GM21390 (cell line): ENCODE results near the gene PSMG3.

Experiments
- ATAC-seq: cut with Tn5 transposase; IDR thresholded peaks from one replicate; pipeline ENCODE4 v1.9.1; 2021; ENCODE audit not compliant: unreplicated experiment

Gene PSMG3

GRCh38 chr7:1580422-1581030, 10.7 kb upstream of the PSMG3 start:
- no peak for ATAC-seq

DNA sequence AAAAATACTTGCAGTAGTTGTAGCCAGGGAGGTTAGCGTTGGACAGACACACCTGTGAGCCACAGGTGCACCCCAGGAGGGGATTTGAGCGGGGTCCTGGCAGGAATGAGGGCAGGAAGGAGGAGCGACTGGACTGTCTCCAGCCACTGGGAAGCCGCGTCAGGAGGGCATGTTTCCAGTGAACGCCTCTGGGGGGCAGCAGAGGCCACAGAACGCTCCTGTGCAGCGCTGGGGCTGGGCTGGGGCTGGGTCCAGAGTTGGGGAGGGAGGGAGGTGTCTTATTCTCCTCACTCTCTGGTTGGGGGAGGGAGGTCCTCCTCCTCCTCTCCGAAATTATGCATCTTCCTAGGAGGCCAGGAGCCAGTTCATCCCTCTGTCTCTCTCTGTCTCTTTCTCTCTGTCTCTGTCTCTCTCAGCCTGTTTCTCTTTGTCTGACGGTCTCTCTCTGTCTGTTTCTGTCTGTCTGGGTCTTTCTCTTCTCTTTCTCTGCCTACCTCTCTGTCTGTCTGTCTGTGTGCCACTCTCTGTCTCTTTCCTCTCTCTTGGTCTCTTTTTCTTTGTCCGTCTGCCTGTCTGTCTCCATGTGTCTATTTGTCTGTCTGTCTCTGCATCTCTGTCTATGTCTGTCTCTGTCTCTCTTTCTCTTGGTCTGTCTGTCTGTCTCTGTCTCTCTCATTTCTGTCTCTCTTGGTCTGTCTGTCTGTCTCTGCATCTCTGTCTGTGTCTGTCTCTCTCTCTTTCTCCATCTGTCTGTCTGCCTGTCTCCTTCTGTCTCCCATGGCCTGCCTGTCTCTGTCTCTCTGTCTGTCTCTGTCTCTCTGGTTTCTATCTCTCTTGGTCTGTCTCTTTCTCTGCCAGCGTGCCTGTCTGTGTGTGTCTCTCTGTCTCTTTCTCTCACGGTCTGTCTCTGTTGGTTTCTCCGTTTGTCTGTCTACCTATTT, 9.9 kb upstream of the PSMG3 start:
- ATAC-seq = no peak

GRCh38 chr7:1578513-1578912, 8.7 kb upstream of the PSMG3 start:
- no peak for ATAC-seq

- ATAC-seq = no peak
Measured at GRCh38 chr7:1576521-1577253, 6.9 kb upstream of the PSMG3 start.

GRCh38 chr7:1575809-1576208, 6.0 kb upstream of the PSMG3 start:
- no peak for ATAC-seq

DNA sequence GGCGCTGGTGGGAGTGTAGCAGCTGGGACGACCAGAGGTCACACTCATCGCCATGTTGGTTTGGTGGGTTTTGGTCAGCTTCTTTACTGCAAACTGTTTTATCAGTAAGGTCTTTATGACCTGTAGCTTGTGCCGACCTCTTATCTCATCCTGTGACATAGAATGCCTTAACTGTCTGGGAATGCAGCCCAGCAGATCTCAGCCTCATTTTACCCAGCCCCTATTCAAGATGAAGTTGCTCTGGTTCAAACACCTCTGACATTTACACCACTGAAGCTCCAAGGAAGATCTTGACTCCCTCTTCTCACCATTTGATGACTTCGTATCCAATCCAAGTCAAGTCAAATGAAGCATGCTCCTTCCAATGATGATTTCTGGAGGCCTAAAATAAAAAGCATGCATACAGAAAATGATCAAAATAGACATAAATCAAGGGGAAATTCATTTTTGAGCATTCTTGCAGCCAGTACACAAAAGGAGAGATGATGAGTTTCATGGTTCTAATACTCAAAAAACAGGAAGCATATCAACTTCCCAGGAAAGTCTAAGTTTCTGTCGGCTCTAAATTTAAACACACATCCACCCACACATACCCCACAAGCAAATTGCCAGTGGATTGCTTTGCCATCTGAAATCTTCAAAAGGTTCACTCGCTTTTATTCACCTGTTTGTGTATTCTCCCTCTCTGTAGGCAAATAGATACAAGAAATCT, 2.4 kb upstream of the PSMG3 start:
- no peak for ATAC-seq

DNA sequence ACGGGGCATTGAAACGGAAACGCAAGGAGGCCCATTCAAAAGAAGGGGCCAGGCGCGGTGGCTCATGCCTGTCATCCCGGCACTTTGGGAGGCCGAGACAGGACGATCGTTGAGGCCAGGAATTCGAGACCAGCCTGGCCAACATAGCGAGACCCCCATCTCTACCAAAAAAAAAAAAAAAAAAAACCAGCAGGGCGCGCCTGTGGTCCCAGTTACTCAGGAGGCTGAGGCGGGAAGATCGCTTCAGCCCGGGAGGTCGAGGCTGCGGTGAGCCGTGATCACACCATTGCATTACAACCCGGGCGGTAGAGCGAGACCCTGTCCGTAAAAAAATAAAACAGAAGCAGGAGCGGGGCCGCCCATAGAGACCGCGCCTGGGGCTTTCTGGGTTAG, 396 bp downstream of the PSMG3 start:
- no peak for ATAC-seq

GRCh38 chr7:1569016-1569415, 816 bp downstream of the PSMG3 start:
- ATAC-seq = no peak

GRCh38 chr7:1567896-1568510, 1.8 kb downstream of the PSMG3 start:
- no peak for ATAC-seq

- no peak for ATAC-seq
Measured at GRCh38 chr7:1567049-1567771, 2.6 kb downstream of the PSMG3 start.

GRCh38 chr7:1566687-1567048, 3.2 kb downstream of the PSMG3 start:
- ATAC-seq = no peak

GRCh38 chr7:1564603-1565022, 5.2 kb downstream of the PSMG3 start:
- ATAC-seq = no peak

DNA sequence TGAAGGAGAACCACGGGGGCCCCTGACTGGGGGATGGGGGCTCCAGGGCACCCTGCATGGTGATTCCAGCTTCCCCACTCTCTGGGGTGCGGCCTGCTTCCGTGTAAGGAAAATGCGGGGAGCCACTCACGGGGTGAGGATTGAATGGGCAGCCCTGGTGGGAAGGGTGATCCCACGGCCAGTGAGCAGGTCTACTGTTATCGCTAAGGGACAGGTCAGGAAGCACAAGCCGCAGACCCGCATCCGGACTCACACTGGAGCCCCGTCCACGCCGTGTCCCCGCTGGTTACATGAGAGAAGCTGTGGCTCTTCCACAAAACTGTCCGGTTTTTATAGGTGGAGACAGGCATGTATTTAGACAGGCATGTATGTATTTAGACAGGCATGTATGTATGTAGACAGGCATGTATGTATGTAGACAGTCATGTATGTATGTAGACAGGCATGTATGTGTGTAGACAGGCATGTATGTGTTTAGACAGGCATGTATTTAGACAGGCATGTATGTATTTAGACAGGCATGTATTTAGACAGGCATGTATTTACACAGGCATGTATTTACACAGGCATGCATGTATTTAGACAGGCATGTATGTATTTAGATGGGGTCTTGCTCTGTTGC, 5.7 kb downstream of the PSMG3 start:
- ATAC-seq = no peak

GRCh38 chr7:1562597-1563051, 7.2 kb downstream of the PSMG3 start:
- no peak for ATAC-seq

GRCh38 chr7:1562116-1562515, 7.7 kb downstream of the PSMG3 start:
- no peak for ATAC-seq

- no peak for ATAC-seq
Measured at GRCh38 chr7:1561036-1561940, 8.5 kb downstream of the PSMG3 start.

- no peak for ATAC-seq
Measured at GRCh38 chr7:1560620-1561031, 9.2 kb downstream of the PSMG3 start.
